Measurements from ENCODE around the gene LTBP1.

Gene LTBP1

GRCh38 chr2:33408109-33408508, 461.4 kb downstream of the LTBP1 start:
- DNase-seq (ENCODE audit: low spot score in 2 of 2) (no peak), ATAC-seq (no peak)
- Mint-ChIP-seq H3K4me3 (no peak overlapping the region), H3K36me3 (no peaks in the 10 kb centered on the region), H3K27ac (no peak overlapping the region), H3K4me1 (no peaks in the 10 kb centered on the region), H3K9me3 (no peaks in the 10 kb centered on the region)

DNA sequence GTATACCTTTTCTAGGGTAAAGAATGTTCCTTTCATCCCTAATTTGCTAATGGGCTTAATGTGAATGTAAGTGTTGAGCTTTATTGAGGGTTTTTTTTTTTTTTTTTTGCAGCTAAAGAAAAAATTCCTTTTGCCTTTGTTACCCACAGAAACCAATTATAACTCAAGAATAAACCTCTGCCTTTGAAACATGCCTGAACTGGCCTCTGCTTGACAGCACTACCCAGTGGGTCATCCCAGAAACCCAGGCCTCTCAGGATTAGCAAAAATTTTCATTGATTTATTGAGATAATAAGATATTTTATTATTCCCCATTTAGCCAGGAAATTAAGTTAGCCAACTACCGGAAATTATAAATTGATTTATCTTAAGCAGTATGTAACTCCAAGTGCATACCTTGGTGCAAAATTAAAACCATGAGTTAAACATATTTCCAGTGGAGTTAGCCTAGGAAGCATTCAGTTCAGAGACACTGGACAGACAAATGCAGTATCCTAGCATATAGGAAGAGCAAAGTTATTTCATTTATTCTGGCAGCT, 462.7 kb downstream of the LTBP1 start:
- Mint-ChIP-seq H3K36me3 (no peaks in the 10 kb centered on the region), H3K4me3 (no peak overlapping the region), H3K27ac (no peak overlapping the region), H3K9me3 (no peaks in the 10 kb centered on the region), H3K4me1 (no peaks in the 10 kb centered on the region)
- DNase-seq (ENCODE audit: low spot score in 2 of 2) (no peak), ATAC-seq (no peak)

DNA sequence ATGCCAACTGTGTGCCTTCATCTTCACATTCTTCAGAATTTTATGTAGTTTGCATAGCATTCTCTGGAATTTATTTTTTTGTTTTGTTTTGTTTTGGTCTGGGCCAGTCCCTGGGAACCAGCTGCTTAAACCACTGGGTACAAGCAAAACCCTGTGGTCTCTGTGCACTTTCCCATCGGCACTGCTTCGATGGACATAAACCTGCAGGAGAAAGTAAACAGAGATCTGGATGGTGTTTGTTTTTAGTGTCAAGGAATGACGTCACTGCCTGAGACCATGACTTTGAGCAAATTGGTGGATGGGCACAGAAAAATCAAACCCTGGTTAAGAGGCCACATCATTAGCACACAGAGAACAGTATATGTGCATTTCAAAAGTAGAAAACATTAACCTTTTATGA, 465.0 kb downstream of the LTBP1 start:
- DNase-seq (ENCODE audit: low spot score in 2 of 2) (no peak), ATAC-seq (no peak)
- Mint-ChIP-seq H3K9me3 (no peaks in the 10 kb centered on the region), H3K4me3 (no peak overlapping the region), H3K27ac (no peak overlapping the region), H3K36me3 (no peaks in the 10 kb centered on the region), H3K4me1 (no peaks in the 10 kb centered on the region)

DNA sequence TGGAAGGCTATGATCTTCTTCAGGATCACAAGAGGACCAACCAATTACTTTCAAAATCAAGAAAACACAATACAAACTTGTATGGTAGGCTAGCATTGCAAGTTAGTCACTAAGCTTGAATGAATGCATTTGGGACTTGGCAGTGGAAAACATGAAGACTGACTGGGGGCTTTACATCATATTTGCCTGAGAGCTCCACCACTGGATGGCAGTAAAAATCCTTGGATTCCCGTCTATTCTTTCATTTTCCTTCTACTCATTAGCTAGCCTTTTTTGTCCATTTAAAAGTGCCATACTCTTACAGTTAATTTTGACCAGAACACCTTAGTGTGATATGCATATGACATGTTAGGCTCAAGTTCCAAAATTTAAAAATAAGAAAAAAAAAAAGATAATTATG, 466.2 kb downstream of the LTBP1 start:
- no peaks in the 10 kb centered on the region for H3K4me1 Mint-ChIP-seq
- H3K4me3 Mint-ChIP-seq: no peak overlapping the region
- no peak overlapping the region for H3K27ac Mint-ChIP-seq
- H3K9me3 Mint-ChIP-seq: no peaks in the 10 kb centered on the region
- no peak for ATAC-seq
- no peaks in the 10 kb centered on the region for H3K36me3 Mint-ChIP-seq
- DNase-seq (ENCODE audit: low spot score in 2 of 2): no peak

DNA sequence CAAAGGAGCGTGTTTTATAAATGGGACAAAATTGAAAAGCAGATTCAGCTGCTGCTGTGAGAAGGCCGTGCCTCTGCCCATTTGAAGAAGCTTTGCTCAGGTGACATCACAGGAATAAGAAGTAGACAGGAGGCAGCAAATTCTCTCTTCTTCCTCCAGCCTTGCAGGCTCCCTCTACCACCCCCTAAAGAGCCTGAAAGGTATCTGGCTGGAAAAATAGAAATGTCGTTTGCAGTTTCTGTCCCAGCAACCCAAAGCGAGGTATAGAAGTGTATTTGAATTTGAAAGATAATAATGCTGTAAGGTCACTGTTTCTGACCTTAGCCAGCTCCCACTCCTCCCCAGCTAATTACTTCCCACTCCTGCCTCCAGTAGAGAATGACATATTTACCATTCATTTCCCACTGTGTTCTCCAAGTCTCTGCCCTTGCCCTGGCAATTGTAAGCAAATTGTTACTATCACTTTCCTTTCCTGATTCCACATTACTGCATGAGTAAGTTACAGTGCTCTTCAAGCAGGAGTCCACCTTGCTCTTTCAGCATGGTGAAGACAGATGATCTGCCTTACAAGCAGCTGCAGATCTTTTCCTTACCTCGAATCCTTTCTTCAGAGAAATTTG, 472.9 kb downstream of the LTBP1 start:
- ATAC-seq: no peak
- no peaks in the 10 kb centered on the region for H3K4me1 Mint-ChIP-seq
- no peak overlapping the region for H3K4me3 Mint-ChIP-seq

GRCh38 chr2:33420726-33421125, 474.0 kb downstream of the LTBP1 start:
- Mint-ChIP-seq H3K27ac (no peak overlapping the region), H3K36me3 (no peaks in the 10 kb centered on the region)
- no peak for ATAC-seq

More for the DNA sequence above, 472.9 kb downstream of the LTBP1 start:
- no peaks in the 10 kb centered on the region for H3K36me3 Mint-ChIP-seq
- no peak for DNase-seq (ENCODE audit: low spot score in 2 of 2)
- no peak overlapping the region for H3K27ac Mint-ChIP-seq
- H3K9me3 Mint-ChIP-seq: no peaks in the 10 kb centered on the region

DNA sequence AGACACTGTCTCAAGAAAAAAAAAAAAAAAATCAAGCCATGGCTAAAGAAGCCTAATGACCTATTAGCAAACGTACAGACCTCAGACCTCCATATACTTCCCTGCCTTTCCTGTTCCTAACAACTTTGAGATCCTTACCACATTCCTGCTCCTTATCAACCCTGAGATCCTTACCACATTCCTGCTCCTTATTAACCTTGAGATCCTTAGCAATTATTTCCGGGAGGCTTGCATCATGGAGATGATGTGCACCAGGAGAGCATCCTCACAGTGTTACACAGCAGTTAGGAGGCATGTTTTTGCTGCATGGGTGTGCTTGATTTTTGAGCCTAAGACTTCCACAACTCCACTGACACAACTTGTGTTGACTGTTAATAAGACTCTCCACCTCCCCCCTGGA, 475.1 kb downstream of the LTBP1 start:
- Mint-ChIP-seq H3K36me3 (no peaks in the 10 kb centered on the region), H3K4me1 (no peaks in the 10 kb centered on the region), H3K27ac (no peak overlapping the region), H3K4me3 (no peak overlapping the region), H3K9me3 (no peaks in the 10 kb centered on the region)
- DNase-seq (ENCODE audit: low spot score in 2 of 2) (no peak), ATAC-seq (no peak)

More at GRCh38 chr2:33420726-33421125, 474.0 kb downstream of the LTBP1 start:
- no peak overlapping the region for H3K4me3 Mint-ChIP-seq
- no peaks in the 10 kb centered on the region for H3K4me1 Mint-ChIP-seq
- H3K9me3 Mint-ChIP-seq: no peaks in the 10 kb centered on the region
- DNase-seq (ENCODE audit: low spot score in 2 of 2): no peak

DNA sequence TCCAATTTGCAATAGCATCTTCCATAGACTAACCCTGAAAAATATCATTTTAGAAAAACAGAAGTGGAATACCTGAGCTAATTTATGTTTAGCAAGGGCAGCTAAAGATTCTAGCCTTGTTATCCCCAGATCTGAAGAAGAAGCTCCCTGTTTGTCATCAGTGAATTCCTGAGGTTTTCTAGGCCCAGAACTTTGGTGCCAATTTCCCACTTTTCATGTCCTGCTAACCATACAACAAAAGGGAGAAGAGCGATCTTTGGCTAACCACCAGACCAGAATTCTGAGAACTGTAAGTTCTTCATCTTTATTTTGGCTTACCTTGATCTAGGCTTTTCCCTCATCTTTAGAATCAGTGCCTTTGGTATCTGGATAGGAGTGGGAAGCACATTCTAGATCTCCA, 478.4 kb downstream of the LTBP1 start:
- no peaks in the 10 kb centered on the region for H3K4me1 Mint-ChIP-seq
- ATAC-seq: no peak
- no peaks in the 10 kb centered on the region for H3K9me3 Mint-ChIP-seq
- H3K36me3 Mint-ChIP-seq: no peaks in the 10 kb centered on the region
- DNase-seq (ENCODE audit: low spot score in 2 of 2): no peak
- no peak overlapping the region for H3K4me3 Mint-ChIP-seq
- H3K27ac Mint-ChIP-seq: no peak overlapping the region

GRCh38 chr2:33425586-33426031, 478.9 kb downstream of the LTBP1 start:
- H3K4me3 Mint-ChIP-seq: no peak overlapping the region
- no peaks in the 10 kb centered on the region for H3K4me1 Mint-ChIP-seq
- no peaks in the 10 kb centered on the region for H3K9me3 Mint-ChIP-seq
- no peaks in the 10 kb centered on the region for H3K36me3 Mint-ChIP-seq
- DNase-seq (ENCODE audit: low spot score in 2 of 2): no peak
- ATAC-seq: no peak
- H3K27ac Mint-ChIP-seq: no peak overlapping the region

GRCh38 chr2:33426666-33427231, 480.0 kb downstream of the LTBP1 start:
- no peak overlapping the region for H3K4me3 Mint-ChIP-seq
- H3K9me3 Mint-ChIP-seq: no peaks in the 10 kb centered on the region
- H3K4me1 Mint-ChIP-seq: no peaks in the 10 kb centered on the region
- H3K36me3 Mint-ChIP-seq: no peaks in the 10 kb centered on the region
- DNase-seq (ENCODE audit: low spot score in 2 of 2): no peak
- no peak overlapping the region for H3K27ac Mint-ChIP-seq
- no peak for ATAC-seq

- H3K36me3 Mint-ChIP-seq: no peaks in the 10 kb centered on the region
- H3K4me3 Mint-ChIP-seq: no peak overlapping the region
- no peaks in the 10 kb centered on the region for H3K9me3 Mint-ChIP-seq
- ATAC-seq (no peak), DNase-seq (ENCODE audit: low spot score in 2 of 2) (no peak)
- no peak overlapping the region for H3K27ac Mint-ChIP-seq
- no peaks in the 10 kb centered on the region for H3K4me1 Mint-ChIP-seq
Observed at GRCh38 chr2:33430077-33430476, 483.3 kb downstream of the LTBP1 start.

GRCh38 chr2:33430856-33431255, 484.1 kb downstream of the LTBP1 start:
- DNase-seq (ENCODE audit: low spot score in 2 of 2) (no peak), ATAC-seq (no peak)
- Mint-ChIP-seq H3K4me1 (no peaks in the 10 kb centered on the region), H3K27ac (no peak overlapping the region), H3K36me3 (no peaks in the 10 kb centered on the region), H3K9me3 (no peaks in the 10 kb centered on the region), H3K4me3 (no peak overlapping the region)

DNA sequence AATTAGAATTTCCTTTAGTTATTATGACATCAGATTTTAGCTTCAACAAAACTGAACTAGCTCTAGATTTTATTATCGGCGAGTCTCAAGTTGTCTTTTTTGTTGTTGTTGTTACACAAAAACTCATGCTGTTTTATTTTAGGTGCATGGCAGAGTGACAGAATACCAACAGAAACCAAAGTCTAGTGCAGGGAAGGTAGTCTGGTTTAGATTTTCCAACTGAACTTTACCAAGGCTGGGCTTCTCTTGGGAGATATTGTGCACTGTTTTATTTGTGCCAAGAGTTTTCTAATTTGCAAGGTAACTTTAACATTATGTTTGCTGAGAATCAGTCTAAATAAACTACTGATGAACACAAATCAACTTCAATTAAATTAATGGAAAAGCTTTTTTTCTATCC, 486.1 kb downstream of the LTBP1 start:
- no peak for DNase-seq (ENCODE audit: low spot score in 2 of 2)
- H3K36me3 Mint-ChIP-seq: no peaks in the 10 kb centered on the region

GRCh38 chr2:33433279-33434235, 486.8 kb downstream of the LTBP1 start:
- Mint-ChIP-seq H3K36me3 (no peaks in the 10 kb centered on the region), H3K27ac (no peak overlapping the region), H3K4me3 (no peak overlapping the region), H3K9me3 (no peaks in the 10 kb centered on the region), H3K4me1 (no peaks in the 10 kb centered on the region)
- no peak for DNase-seq (ENCODE audit: low spot score in 2 of 2)
- ATAC-seq: no peak

More for the DNA sequence above, 486.1 kb downstream of the LTBP1 start:
- H3K9me3 Mint-ChIP-seq: no peaks in the 10 kb centered on the region
- ATAC-seq: no peak
- no peak overlapping the region for H3K4me3 Mint-ChIP-seq
- no peak overlapping the region for H3K27ac Mint-ChIP-seq
- no peaks in the 10 kb centered on the region for H3K4me1 Mint-ChIP-seq

DNA sequence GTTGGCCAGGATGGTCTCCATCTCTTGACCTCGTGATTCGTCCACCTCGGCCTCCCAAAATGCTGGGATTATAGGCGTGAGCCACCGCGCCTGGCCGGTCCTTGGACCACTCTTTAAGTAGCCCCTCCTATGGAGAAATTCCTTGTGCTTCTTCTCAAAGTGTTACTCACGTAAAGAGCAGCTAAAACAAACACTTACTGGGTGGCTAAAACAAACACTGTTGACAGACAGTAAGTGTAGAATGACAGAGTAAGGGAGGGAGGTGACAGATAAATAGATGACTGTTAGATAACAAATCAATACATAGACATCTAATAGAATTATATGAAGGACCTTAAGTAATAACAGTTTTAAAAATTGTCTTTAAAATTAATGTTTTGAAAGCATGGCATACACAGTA, 488.8 kb downstream of the LTBP1 start:
- Mint-ChIP-seq H3K4me1 (no peaks in the 10 kb centered on the region), H3K36me3 (no peaks in the 10 kb centered on the region), H3K9me3 (no peaks in the 10 kb centered on the region), H3K27ac (no peak overlapping the region), H3K4me3 (no peak overlapping the region)
- ATAC-seq (no peak), DNase-seq (ENCODE audit: low spot score in 2 of 2) (no peak)
